LNCaP clone FGC (cell line): ENCODE measurements around the gene SYNM.

Experiments used
- DNase-seq: peaks from one replicate; pipeline ENCODE4 v3.0.0-alpha.2; 2011; ENCODE audit warnings: low read depth
- H3K4me3 ChIP-seq: 2 replicates; pipeline ENCODE4 v1.5.1; 2011; ENCODE audit warnings: mild to moderate bottlenecking, low read depth, low read length, control low read depth
- CTCF ChIP-seq: IDR thresholded peaks from 2 replicates; pipeline ENCODE4 v1.5.1; 2012; ENCODE audit warnings: mild to moderate bottlenecking; ENCODE audit not compliant: control insufficient read depth, insufficient read depth; ENCODE audit errors: extremely low read depth

SYNM gene

GRCh38 chr15:99086327-99086667 lies 18.6 kb upstream of the SYNM start:
- H3K4me3 ChIP-seq: no peak overlapping the region
- no peak for TF ChIP-seq CTCF
- no peak for DNase-seq

- no peak overlapping the region for H3K4me3 ChIP-seq
- no peak for TF ChIP-seq CTCF
- DNase-seq: no peak
Observed at GRCh38 chr15:99087405-99087943, 17.4 kb upstream of the SYNM start.

GRCh38 chr15:99090011-99090699 lies 14.7 kb upstream of the SYNM start:
- DNase-seq: no peak
- no peak overlapping the region for H3K4me3 ChIP-seq
- no peak for TF ChIP-seq CTCF

GRCh38 chr15:99090938-99091337 lies 13.9 kb upstream of the SYNM start:
- DNase-seq: no peak
- TF ChIP-seq CTCF: no peak
- no peak overlapping the region for H3K4me3 ChIP-seq

GRCh38 chr15:99092554-99093172 lies 12.2 kb upstream of the SYNM start:
- no peak for TF ChIP-seq CTCF
- no peak for DNase-seq
- no peak overlapping the region for H3K4me3 ChIP-seq

GRCh38 chr15:99095626-99096025 lies 9.3 kb upstream of the SYNM start:
- no peak for TF ChIP-seq CTCF
- DNase-seq: no peak
- no peak overlapping the region for H3K4me3 ChIP-seq
